HG03108 (cell line): ENCODE results near the gene MUCL1.
A peak's percentile ranks its signal among the peaks of the same experiment; 100 is the strongest.
"Not testable (repeated sequence)": the region's sequence is repeated elsewhere in the genome, so short reads cannot be mapped to it uniquely, and the experiment has no call there.

ENCODE experiments used
- ATAC-seq: cut with Tn5 transposase; IDR thresholded peaks from one replicate; pipeline ENCODE4 v1.9.1; 2021; ENCODE audit warnings: moderate library complexity; ENCODE audit not compliant: unreplicated experiment

MUCL1 gene, protein sequence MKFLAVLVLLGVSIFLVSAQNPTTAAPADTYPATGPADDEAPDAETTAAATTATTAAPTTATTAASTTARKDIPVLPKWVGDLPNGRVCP

DNA sequence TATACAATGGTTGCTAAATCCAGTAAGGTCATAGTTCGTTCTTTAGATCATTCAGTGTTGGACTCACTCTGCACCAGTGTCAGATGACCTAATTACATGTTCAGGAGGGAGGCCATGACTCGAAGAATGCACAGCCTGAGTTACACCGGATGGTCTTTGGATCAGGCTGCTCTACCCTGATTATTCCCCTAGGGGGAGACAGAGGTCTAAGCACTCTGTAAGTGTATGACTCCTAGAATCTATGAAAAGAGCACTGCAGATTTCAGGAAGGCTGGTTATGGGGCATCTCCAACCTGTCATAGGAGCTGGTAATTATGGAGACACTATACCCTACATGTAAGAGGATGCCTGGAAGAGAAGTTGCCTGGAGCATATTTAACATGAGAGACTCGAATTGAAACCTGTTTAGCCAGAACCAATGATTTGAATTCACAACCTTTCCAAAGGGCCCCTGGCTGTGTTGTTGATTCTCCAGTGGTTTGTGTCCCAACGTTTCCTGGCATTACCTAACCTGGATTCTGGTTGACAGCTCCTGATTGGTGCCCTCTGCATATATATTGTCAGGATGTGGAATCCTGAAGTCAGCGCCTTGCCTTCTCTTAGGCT is at the start of gene MUCL1:
MUCL1 (plus strand) TSS at position 584 of the 606 bp plus-strand sequence. CDS start 67 bp downstream, outside the sequence.
- ATAC-seq, result peak; percentile 95

DNA sequence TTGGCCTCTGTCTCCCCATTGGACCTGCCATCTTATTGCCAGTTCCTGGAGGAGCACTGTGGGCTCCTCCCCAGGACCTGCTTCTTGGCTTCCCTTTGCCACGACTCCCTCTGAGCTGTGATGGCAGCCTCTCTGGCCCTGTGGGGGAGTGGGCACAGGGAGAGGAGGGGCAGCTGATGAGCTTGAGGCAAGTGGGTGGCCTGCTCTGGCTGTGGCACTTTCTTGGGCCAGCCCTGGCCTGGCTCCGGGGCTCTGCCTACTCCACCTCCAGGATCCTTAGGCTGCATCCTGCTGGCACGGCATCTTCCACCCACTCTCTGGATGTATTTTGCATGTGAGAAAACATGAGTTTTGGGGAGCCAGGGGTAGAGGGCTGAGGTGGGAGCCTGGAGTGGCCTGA is 32.6 kb upstream of the MUCL1 start:
- ATAC-seq, result no peak

DNA sequence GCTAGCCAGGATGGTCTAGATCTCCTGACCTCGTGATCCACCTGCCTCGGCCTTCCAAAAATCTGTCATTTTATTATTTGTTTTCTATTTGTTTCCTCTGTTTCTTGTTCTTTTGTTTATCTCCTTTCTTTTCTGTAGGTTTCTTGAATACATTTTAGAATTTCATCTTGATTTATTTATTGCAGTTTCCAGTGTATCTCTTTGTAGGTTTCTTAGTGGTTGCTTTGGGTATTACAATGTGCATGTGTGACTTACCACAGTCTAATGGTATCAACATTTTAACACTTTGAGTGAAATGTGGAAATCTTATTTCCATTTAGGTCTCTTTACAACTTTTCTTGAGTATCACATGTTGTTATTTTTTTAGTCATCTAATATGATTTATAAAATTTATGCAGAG is 29.9 kb upstream of the MUCL1 start:
- no peak for ATAC-seq

DNA sequence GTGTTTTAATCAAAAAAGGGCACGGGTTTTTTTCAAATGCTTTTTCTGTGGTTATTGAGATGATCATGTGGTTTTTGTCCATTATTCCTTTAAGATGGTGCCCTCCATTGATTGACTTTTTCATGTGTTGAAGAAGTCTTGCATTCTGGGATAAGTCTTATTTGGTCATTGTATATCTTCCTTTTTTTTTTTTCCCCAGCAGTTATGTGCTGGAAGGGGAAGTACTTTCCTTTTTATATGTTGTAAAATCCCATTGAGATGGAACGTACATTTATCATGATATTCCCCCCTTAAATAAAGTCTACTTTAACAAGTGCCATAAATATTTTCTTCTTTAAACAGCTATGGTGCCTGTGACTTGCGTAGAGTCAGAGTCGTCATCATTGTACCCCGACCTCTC is 24.8 kb upstream of the MUCL1 start:
- ATAC-seq, result no peak

DNA sequence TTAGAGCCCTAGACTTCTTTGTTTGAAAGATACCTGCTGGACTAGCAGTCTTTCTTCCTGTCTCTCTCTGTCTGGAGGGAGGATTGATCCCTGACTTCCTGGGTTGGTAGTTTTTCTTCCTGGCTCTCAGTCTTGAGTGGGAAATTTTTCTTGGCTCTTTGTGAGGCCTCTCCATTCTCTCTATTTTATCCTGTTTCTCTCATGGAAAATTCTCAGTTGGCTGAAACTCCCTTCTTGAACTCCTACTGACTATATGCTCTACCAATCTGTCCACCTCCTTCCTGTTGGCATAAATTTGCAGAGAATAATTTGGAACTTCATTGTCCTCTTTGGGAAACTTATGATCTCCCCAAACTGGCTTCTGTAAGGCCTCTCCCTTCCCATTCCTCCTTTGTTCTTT is 24.1 kb upstream of the MUCL1 start:
- no peak for ATAC-seq

DNA sequence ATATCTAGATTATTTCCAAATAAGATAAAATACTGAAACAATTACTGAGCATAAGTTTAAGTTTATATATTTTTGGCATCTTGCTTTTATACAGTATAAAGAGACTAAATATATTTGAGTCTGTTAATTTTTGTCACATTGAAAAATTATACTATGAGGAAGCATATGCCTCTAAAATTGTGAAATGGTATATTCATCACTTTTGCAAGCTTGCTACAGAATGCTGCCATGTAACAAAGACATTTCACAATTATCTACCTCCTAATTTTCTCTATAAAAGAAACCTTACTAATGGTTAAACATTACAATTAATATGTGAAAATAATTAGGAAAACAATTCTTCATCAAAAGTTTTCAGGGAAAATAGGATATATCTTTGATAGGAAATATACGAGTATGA is 22.7 kb upstream of the MUCL1 start:
- ATAC-seq, result no peak

DNA sequence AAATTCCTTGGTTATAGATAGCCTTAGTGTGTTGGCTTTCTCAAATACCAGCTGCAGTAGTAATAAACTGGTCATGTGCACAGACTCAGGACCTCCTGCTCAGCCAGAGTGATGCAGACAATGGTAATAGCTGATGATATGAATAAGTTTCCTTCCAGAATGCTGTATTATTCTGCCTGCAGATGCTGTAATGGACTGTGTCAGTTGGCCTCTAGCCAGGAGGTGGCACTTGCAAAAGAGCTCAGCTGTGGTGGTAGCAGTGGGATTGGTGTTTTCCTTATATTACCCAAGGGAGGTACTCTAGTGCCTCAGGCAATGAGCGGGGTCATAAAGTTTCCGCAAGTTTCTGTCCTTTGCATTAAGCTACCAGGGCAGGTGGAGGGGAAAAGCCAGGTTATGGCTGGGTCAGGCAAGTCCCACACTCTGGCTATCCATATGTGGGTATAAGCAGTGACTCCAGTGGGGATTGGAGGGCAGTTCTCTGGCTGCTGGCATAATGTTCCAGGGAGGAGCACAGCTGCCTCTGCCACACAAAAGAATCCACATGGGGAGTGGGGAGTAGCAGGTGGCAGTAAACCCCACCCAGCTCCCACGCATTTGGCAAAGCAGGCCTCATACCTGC is 14.0 kb upstream of the MUCL1 start:
- no peak for ATAC-seq

DNA sequence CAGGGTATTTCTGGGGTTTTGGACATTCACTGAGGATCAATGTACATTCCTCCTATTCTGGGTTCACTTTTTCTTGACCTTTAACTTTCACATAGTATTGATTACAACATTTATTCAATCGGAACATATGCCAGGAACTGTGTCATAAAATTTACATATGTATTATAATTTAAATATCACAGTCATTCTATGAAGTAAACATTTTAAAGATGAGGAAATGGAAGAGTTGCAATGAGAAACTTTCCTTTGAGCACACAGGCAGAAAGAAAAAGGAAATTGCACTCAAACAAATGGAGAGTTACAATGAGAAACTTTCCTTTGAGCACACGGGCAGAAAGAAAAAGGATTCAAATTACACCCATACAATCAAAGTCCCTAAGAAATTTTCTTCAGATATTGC is 3.1 kb downstream of the MUCL1 start:
- ATAC-seq, result no peak

DNA sequence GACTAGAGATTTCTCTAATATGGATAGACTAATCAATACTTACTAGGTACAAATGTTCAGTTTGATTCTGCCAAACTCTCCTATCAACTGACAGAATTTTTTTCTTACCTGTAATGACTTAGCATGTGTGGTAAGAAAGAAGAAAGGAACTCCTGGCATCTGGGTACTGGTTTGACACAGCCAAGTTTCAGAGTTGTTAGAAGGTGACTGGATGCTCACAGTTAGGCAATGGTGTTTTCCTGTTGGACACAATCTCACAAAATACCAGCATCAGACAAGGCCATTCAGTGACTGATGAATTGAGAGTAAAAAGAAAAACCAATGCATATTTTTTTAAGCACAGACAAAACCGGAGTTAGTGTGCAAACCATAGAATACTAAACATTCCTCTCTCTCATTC is 4.2 kb downstream of the MUCL1 start:
- no peak for ATAC-seq

DNA sequence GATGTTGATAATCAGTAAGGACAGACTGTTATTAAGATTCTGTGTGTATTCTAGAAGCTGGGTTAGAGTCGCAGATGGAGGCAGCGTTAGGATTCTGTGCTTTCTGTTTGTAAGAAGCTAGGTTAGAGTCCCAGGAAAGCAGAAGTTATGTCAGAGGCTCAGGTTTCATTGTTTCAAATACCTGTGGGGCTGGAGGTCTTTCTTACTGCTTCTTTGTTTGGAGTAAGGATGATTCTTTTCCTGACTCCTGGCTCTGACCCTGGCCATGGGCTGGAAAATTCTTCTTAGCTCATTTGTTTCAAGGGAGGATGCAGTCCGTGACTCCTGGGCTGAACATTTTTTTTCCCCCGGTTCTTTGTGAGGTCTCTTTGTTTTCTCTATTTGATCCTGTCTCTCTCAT is 5.2 kb downstream of the MUCL1 start:
- no peak for ATAC-seq

DNA sequence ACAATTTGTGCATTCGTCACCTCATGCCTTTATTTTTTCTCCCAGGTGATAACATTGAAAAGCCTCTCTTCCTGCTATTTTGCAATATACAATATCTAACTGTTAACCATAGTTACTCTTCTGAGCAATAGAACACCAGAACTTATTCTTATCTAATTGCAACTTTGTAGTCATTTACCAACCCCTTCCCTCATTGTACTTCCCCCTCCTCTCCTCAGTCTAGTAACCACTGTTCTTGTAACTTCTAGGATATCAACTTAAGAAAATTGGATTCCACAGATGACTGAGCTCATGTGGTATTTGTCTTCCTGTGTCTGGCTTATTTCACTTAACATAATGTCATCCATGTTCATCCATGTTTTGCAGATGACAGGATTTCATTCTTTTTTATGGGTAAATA is 7.6 kb downstream of the MUCL1 start:
- no peak for ATAC-seq

DNA sequence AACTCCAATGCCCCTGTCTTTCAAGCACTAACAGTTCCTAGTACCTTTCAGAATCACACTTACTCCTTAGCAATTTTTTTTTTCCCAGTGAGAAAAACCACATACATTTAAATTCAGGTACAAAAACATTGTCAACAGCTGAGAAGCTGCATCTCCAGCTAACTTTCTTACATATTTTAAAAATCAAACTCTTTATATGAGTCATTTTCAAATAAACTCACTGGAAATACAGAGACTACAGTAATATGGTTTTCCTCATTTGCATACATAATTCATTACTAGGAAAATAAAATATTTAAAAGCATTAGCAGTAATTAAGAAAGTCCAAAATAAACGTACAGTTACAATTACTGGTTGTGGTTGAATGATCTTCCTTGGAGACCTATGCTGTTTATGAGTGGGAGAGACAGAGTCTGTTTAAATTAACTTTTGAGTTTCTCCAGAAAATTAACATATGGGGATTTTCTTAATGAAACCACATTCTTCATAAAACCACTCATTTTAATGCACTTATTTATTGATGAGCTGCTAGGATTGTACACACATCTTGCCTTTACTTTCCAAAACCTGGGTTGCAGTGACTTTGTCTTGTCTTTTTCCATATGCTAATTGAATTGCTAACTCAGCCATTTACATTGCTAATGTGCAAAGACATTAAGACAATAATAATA is 9.8 kb downstream of the MUCL1 start:
- no peak for ATAC-seq

DNA sequence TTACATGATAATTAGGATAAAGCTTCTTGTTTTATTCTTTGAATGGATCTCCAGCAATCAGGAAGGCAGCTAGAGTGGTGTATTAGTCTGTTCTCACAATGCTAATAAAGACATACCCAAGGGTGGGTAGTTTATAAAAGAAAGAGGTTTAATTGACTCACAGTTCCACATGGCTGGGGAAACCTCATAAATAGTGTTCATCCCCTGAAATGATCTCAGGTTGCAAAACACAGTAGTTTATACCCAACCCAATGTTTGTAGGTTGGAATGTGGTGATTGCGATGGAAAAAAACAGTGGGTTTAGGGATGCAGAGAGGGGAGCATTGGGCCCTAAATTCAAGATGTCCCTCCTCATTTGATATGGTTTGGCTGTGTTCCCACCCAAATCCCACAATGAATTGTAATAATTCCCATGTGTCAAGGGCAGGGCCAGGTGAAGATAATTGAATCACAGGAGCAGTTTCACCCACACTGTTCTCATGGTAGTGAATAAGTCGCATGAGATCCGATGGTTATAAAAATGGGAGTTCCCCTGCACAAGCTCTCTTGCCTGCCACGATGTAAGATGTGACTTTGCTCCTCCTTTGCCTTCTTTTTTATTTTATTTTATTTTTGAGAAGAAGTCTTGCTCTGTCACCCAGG is 11.5 kb downstream of the MUCL1 start:
- ATAC-seq, result no peak

DNA sequence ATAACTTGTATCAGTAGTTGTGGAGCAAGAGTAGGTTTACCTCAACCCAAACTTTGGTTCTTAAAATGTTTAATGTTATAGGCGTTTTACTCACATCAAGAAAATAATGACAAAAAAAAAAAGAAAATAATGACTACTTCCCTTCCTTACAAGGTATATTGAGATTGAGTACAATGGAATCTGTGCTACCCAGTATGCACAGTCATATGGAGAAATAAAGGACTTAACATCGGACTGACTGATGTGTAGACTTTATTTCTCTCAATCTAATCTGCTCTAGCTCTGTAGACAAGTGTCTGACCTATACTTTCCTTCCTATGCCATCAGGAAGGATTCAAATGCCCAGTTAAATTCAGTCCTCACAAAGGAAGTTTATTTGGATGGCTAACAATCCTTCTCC is 14.4 kb downstream of the MUCL1 start:
- no peak for ATAC-seq

DNA sequence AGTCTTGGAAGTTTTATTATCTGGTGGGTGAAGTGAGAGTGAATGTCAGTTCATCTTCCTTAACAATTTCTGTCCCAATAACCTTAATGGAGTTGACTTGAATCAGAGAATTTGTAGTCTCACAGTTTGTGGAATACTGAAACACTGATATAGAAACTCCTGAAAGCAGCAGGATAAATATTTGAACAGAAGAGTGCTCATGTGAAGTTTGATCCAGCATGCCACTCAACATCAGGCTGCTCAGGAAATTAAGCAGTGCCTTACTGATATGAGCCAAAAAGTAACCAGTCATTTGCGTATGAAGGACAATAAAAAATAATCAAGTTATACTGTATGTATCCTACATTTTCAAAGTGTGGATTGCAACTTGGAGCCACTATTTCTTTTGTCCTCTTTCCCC is 15.7 kb downstream of the MUCL1 start:
- no peak for ATAC-seq

DNA sequence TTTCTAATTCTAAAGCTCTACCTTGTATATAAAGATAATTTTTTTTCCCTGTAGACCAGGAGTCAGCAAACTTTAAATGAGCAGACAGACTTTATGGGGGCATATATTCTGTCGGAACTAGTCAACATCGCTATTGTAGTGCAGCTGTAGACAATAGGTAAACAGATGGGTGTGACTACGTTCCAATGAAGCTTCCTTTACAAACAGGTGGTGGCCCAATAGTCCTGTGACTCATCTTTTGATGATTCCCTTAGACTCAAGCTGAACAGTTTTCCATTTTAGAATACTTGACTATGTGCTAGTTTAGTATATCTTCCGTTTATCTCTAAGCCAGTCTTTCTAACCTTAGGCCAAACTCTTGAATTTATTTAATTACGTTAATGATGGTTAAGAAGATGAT is 16.3 kb downstream of the MUCL1 start:
- ATAC-seq, result no peak

DNA sequence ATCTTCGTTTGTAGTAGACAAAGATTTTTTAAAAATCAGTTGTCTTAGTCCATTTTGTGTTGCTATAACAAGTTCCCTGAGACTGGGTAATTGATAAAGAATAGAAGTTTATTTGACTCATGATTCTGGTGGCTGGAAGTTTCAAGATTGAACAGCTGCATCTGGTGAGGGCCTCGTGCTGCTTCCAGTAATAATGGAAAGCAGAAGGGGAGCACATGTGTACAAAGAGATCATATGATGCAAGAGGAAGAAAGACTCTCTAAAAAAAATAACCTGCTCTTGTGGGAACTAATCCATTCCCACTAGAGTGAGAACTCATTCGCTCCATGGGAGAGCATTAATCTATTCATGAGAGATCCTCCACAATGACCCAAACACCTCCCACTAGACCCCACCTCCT is 24.8 kb downstream of the MUCL1 start:
- no peak for ATAC-seq

DNA sequence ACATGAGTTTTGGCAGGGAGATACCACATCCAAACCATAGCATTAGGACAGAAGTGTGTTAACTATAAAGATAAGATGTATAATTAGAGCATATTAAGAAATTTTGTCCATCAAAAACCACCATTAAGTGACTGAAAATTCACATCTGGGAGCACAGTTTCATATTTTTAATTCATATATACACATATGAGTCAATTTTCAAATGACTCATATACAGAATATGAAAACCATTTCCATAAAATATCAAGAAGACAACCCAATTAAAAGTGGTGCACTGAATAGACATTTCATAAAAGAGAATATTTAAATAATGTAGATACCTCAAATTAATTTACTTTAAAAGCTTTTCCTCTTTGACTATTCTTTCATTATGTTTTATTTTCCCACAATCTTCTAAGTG is 25.3 kb downstream of the MUCL1 start:
- no peak for ATAC-seq

DNA sequence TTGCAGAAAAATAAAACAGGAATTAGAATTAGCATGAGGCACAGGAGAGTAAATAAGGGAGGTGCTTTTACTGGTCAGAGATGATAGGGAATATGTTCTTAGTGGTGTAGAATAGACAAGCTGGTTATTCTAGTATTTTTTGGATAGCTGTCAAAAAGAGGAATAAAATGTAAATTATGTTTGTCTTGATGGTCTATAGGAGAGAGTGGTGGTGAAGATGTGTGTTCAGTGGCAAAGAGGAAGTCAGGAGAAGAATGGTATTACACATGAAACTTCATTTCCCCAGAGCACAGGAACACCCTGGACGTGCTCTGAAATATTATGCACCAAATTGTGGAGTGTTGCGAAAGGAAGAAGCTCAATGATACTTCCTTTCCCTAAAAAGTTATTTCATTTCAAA is 27.8 kb downstream of the MUCL1 start:
- ATAC-seq, result no peak

DNA sequence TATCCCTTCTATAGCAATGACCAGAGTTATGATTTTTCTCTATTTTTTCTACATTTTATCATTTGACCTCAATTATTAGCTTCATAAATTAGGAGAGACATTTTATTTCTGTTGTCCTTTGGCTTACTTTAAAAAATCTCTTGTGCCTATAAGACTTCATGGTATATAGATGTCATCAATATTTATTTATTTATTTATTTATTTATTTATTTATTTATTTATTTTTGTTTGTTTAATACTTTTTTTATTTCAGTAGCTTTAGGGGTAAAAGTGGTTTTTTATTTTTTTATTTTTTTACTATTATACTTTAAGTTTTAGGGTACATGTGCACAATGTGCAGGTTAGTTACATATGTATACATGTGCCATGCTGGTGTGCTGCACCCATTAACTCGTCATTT is 28.3 kb downstream of the MUCL1 start:
- ATAC-seq, result not testable (repeated sequence)

DNA sequence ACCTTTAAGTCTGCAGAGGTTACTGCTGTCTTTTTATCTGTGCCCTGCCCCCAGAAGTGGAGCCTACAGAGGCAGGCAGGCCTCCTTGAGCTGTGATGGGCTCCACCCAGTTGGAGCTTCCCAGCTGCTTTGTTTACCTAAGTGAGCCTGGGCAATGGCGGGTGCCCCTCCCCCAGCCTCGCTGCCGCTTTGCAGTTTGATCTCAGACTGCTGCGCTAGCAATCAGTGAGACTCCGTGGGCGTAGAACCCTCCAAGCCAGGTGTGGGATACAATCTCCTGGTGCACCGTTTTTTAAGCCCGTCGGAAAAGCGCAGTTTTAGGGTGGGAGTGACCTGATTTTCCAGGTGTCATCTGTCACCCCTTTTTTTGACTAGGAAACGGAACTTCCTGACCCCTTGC is 34.1 kb downstream of the MUCL1 start:
- ATAC-seq, result not testable (repeated sequence)

DNA sequence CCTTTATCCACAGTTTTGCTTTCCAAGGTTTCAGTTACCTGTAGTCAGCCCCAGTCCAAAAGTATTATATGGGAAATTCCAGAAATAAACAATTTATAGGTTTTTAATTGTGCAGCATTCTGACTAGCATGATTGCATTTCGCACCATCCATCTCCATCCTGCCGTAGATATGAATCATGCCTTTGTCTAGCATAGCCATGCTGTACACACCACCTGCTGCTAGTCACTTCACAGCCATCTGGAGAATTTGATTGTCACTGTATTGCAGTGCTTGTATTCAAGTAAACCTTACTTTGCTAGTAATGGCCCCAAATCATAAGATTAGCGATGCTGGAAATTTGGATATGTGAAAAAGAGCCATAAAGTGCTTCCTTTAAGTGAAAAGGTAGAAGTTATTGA is 36.0 kb downstream of the MUCL1 start:
- ATAC-seq, result no peak
